DOHH2 (cell line): ENCODE results near the gene CLCN4.

ENCODE experiments used
- CTCF ChIP-seq: fragments of 200-600 bp; sonication (generic); IDR thresholded peaks from one replicate; pipeline ENCODE4 v1.5.1; 2014; ENCODE audit warnings: antibody characterized with exemption, mild to moderate bottlenecking, low read depth, low read length; ENCODE audit not compliant: poor library complexity, severe bottlenecking
- EZH2phosphoT487 ChIP-seq: fragments of 200-600 bp; sonication (generic); IDR thresholded peaks from 2 replicates; pipeline ENCODE4 v1.6.1; 2017; ENCODE audit warnings: borderline replicate concordance, mild to moderate bottlenecking, antibody characterized with exemption, low read length, moderate library complexity, mixed read lengths

DNA sequence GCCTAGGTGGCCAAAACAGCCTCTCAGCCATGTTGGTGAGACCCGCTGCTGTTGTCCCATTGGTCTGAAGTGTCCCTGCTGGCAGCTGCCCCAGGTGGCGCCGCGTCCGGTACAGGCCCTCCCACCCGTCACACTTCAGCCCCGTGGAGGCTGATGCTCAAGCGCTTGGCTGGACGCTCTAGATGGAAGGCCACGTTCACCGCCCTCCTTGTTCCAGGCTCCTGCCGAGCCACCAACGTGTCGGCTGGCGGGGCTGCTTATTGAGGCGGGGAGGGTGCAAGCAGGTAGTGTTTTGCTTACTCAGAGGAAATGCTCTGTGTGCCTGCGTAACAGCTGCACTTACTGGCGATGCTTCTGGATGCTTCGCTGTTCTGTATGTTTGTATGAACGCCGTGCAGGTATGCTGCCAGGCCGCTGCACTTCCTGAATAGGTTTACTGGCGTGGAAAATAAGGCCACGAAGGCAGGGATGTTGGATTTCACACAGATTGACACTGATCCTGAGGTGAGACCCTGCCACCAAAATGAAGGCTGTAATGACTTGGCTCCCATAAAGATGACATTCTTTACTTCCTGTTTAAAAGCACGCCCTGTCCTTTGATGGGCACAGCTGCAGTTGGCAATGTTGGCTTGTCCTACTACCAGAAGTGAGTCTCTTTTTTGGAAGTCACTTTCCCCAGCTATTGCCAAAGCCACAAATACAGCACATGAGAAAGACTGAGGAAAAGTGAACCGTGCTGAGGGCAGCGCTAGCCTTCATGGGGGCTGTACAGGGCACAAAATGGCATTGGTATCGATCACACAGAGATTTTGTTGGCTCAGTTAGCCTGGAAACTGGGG lies 21.0 kb upstream of the CLCN4 start:
- TF ChIP-seq CTCF (no peak), EZH2phosphoT487 (no peak)
